ENCODE data around the gene APOBEC4.
"Not testable (repeated sequence)": the region's sequence is repeated elsewhere in the genome, so short reads cannot be mapped to it uniquely, and the experiment has no call there.

Gene APOBEC4

GRCh38 chr1:183652547-183653461 lies at the start of gene APOBEC4:
Gene APOBEC4, minus strand, starts transcription at chr1:183653316. Its CDS starts 4,535 bp downstream, at chr1:183648781.
- no peak for DNase-seq

- no peak for DNase-seq
Observed at GRCh38 chr1:183702813-183703198, 49.7 kb upstream of the APOBEC4 start.

GRCh38 chr1:183702087-183702812 lies 49.1 kb upstream of the APOBEC4 start:
- no peak for DNase-seq

GRCh38 chr1:183699616-183700160 lies 46.6 kb upstream of the APOBEC4 start:
- no peak for DNase-seq

- peak; percentile 8 for DNase-seq
Observed at GRCh38 chr1:183697814-183698590, 44.9 kb upstream of the APOBEC4 start.

- no peak for DNase-seq
Observed at GRCh38 chr1:183696981-183697380, 43.9 kb upstream of the APOBEC4 start.

GRCh38 chr1:183694755-183695154 lies 41.6 kb upstream of the APOBEC4 start:
- no peak for DNase-seq

GRCh38 chr1:183694066-183694465 lies 41.0 kb upstream of the APOBEC4 start:
- no peak for DNase-seq

GRCh38 chr1:183693521-183693920 lies 40.4 kb upstream of the APOBEC4 start:
- no peak for DNase-seq

GRCh38 chr1:183689762-183690204 lies 36.7 kb upstream of the APOBEC4 start:
- peak; percentile 22 for DNase-seq

GRCh38 chr1:183688341-183689060 lies 35.4 kb upstream of the APOBEC4 start:
- DNase-seq, result no peak

- no peak for DNase-seq
Observed at GRCh38 chr1:183687546-183688304, 34.6 kb upstream of the APOBEC4 start.

GRCh38 chr1:183686229-183686628 lies 33.1 kb upstream of the APOBEC4 start:
- DNase-seq, result no peak

- peak; percentile 67 for DNase-seq
Observed at GRCh38 chr1:183685112-183685713, 32.1 kb upstream of the APOBEC4 start.

- not testable (repeated sequence) for DNase-seq
Observed at GRCh38 chr1:183679363-183679762, 26.2 kb upstream of the APOBEC4 start.

GRCh38 chr1:183678819-183679218 lies 25.7 kb upstream of the APOBEC4 start:
- DNase-seq, result no peak

GRCh38 chr1:183676586-183677189 lies 23.6 kb upstream of the APOBEC4 start:
- DNase-seq, result no peak

GRCh38 chr1:183675883-183676585 lies 22.9 kb upstream of the APOBEC4 start:
- no peak for DNase-seq

- no peak for DNase-seq
Observed at GRCh38 chr1:183675381-183675780, 22.3 kb upstream of the APOBEC4 start.

- DNase-seq, result no peak
Observed at GRCh38 chr1:183674886-183675285, 21.8 kb upstream of the APOBEC4 start.

Data from activated CD4-positive, alpha-beta T cell treated with anti-CD3 and anti-CD28 coated beads, Interleukin-10, Interleukin-2, amounts not matched to agents 100 ng/mL and 50 ng/mL, durations not matched to agents 16 hours and 8 hours (primary cell).